Stimulated activated CD4-positive, alpha-beta T cell treated with anti-CD3 and anti-CD28 coated beads, Interleukin-4, amount 100 ng/mL, for 48 hours (primary cell): ENCODE data around the gene CHRM1.
"Not testable (repeated sequence)": the region's sequence is repeated elsewhere in the genome, so short reads cannot be mapped to it uniquely, and the experiment has no call there.

Experiments used
- DNase-seq, 2 donors: peaks; one replicate each; pipeline ENCODE4 v3.0.0-alpha.2; 2020; ENCODE audit warnings: low read depth in 2 of 2

Gene CHRM1

DNA sequence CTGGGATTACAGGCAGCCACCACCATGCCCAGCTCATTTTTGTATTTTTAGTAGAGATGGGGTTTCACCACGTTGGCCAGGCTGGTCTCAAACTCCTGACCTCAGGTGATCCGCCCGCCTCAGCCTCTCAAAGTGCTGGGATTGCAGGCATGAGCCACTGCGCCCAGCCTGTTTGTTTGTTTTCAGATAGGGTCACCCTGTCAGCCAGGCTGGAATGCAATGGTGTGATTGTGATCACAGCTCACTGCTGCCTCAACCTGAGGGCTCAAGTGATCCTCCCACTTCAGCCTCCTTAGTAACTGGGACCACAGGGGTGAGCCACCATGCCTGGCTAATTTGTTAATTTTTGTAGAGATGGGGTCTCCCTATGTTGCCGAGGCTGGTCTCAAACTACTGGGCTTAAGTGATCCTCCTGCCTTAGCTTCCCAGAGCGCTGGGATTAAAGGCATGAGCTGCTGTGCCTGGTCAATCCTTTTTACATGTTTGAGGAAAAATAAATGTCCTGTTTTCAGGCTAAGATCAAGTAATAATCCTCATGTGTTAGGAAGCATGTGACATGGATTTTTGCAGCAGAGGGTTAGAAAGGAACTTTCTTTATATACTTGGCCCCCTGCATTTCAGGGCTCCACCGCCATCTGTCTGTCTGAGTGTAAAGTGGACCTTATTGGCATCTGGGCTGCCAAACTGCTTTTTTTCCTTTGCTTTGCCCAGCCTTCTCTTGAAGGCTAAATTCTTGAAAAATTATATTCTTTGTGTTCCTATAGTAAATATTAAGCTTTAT lies 45.3 kb downstream of the CHRM1 start:
- no peak for DNase-seq

DNA sequence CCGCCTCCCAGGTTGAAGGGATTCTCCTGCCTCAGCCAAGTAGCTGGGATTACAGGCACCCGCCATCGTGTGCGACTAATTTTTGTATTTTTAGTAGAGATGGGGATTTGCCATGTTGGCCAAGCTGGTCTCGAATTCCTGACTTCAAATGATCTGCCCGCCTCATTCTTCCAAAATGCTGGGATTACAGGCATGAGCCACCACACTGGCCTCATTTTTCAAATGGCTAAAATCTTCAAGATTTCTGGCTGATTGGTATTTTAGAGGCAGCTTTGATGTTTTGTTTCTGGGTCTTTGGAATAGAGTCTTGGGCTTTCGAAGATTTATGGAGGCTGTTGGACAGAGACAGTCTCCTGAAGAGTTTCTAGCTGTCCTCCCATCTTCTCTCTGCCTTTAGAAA lies 46.3 kb downstream of the CHRM1 start:
- DNase-seq = no peak

DNA sequence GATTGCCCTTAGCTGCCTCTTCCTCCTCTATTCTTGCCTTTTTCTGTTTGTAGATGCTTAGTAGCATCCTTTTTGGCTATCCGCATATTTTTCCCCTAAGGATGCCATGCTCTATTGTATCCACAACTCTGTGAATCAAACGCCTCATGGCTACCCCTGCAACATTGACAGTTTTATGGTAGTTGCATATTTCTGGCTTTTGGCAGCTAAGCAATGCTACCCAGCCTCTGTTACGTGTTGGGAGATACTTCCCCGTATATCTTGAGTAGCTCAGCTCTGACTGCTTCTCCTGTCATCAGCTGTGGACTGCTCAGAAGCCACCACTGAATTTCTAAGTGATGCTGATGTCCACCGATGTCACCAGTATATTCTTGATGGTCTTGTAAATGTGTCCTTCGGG lies 55.5 kb downstream of the CHRM1 start:
- no peak for DNase-seq

DNA sequence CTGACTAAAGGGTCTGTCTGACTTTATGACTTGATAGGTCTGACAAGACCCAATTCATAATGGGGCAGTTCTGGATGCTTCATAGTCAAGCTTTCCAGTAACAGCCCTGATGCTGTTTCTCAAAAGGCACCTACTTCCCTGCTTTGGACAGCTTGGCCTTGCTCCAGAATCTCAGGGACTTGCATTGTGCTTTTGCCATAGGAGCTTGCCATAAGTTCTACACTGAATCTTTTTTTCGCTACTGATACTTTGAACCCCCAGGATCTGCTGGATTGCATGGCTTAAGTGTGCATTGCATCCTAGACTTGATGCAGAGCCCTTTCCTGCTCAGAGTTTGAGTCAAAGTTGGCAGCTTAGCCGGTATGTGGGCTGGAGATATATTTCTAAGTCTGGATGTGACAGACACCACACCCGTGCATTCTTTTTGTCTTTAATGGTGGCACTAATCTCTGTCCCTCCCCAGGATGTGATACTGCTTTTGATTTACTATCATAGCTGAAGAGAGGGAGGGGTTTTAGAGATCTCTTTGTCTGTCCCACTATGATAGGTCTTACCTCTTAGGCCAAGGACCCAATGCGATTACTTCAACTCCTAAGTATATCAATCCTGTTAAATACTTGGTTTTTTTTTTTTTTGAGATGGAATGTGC lies 57.4 kb downstream of the CHRM1 start:
- no peak for DNase-seq

DNA sequence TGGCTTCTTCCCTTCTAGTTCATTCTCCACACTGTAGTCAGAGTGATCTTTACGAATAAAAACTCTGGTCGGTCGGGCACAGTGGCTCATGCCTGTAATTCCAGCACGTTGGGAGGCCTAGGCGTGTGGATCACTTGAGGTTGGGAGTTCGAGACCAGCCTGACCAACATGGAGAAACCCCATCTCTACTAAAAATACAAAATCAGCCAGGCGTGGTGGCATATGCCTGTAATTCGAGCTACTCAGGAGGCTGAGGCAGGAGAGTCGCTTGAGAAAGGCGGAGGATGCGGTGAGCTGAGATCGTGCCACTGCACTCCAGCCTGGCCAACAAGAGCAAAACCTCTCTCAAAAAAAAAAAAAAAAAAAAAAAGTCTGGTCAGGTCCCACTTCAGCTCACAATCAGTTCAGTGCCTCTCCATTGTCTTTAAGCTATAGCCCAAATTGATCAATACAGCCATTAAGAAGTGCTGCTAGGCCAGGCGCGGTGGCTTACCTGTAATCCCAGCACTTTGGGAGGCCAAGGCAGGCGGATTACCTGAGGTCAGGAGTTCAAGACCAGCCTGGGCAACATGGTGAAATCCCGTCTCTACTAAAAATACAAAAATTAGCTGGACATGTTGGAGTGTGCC lies 59.5 kb downstream of the CHRM1 start:
- not testable (repeated sequence) for DNase-seq

DNA sequence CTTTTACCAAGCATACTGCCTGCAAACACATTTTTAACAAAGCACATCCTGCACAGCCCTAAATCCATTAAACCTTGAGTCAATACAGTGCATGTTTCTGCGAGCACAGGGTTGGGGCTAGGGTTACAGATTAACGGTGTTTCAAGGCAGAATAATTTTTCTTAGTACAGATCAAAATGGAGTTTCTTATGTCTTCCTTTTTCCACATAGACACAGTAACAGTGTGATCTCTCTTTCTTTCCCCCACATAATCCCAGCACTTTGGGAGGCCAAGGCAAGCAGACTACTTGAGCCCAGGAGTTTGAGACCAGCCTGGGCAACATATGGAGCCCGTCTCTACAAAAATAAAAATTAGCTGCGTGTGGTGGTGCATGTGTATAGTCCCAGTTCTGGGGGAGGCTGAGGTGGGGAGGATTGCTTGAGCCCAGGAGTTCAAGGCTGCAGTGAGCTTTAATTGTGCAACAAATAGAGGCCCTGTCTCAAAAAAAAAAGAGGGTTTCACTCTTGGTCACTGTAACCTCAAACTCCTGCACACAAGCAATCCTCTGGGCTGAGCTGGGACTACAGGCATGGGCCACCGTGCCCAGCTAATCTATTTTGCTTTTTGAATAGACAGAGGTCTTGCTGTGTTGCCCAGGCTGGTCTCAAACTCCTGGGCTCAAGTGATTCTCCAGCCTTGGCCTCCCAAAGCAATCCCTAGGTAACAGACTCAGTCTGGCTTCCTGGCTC lies 60.2 kb downstream of the CHRM1 start:
- no peak for DNase-seq

DNA sequence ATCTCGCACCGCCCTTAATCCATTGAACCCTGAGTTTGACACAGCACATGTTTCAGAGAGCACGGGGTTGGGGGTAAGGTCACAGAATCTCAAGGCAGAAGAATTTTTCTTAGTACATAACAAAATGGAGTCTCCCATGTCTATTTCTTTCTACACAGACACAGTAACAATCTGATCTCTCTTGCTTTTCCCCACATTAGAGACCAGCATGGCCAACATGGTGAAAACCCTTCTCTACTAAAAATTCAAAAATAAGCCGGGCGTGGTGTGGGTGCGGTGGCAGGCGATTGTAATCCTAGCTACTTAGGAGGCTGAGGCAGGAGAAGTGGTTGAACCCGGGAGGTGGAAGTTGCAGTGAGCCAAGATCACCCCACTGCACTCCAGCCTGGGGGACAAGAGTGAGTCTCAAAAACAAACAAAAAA lies 61.9 kb downstream of the CHRM1 start:
- not testable (repeated sequence) for DNase-seq
